ENCODE results near the gene RAB24. TPM values are rescaled to one million over a fixed set of nuclear protein-coding genes. Genes with fewer than 3 reads are reported as not detected.

Gene RAB24
- total RNA-seq, 1 donor from 2014 or later, result 15.9 TPM

DNA sequence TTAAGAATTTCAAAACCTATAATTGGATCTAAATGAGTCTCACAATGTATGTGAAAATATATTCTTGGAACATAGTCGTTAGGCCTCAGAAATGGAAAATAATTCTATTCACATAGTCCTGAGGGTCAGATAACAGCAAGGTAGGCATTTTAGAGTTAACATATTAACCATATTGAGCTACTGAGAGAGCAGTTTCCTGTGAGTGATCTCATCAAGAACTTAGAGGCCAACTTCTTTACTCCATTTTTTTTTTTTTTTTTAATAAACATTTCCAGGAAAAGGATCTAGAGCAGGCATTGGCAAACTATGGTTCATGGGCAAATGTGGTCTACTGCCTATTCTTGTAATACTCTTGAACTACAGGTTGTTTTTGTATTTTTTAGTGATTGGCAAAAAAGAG, 26.6 kb downstream of the RAB24 start:
- TF ChIP-seq, protein P1, sequence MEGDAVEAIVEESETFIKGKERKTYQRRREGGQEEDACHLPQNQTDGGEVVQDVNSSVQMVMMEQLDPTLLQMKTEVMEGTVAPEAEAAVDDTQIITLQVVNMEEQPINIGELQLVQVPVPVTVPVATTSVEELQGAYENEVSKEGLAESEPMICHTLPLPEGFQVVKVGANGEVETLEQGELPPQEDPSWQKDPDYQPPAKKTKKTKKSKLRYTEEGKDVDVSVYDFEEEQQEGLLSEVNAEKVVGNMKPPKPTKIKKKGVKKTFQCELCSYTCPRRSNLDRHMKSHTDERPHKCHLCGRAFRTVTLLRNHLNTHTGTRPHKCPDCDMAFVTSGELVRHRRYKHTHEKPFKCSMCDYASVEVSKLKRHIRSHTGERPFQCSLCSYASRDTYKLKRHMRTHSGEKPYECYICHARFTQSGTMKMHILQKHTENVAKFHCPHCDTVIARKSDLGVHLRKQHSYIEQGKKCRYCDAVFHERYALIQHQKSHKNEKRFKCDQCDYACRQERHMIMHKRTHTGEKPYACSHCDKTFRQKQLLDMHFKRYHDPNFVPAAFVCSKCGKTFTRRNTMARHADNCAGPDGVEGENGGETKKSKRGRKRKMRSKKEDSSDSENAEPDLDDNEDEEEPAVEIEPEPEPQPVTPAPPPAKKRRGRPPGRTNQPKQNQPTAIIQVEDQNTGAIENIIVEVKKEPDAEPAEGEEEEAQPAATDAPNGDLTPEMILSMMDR (IDR thresholded peaks at IDR 0.05; ENCODE audit: unreplicated experiment), result no peak
- no peak for DNase-seq (ENCODE audit: low spot score)
- peaks cover 6% of the 10 kb centered on the region for H3K27me3 Mint-ChIP-seq (ENCODE audit: unreplicated experiment)
- H3K27ac Mint-ChIP-seq (ENCODE audit: unreplicated experiment), result no peak overlapping the region
- H3K4me3 Mint-ChIP-seq (ENCODE audit: unreplicated experiment), result no peak overlapping the region
- H3K9me3 Mint-ChIP-seq (ENCODE audit: unreplicated experiment), result no peaks in the 10 kb centered on the region
- peaks cover 36% of the 10 kb centered on the region for H3K36me3 Mint-ChIP-seq (ENCODE audit: low read depth, unreplicated experiment)
- no peaks in the 10 kb centered on the region for H3K4me1 Mint-ChIP-seq (ENCODE audit: unreplicated experiment)

DNA sequence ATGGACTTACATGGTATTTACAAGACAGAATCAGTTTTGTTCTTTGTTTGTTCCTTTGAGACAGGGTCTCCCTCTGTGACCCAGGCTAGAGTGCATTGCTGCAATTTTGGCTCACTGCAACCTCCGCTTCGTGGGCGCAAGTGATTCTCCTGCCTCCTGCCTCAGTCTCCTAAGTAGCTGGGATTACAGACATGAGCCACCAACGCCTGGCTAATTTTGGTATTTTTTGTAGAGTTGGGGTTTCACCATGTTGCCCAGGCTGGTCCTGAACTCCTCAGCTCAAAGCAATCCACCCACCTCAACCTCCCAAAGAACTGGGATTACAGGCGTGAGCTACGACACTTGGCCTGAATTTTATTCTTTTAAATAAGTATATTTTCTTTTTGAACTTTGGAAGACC, 27.6 kb downstream of the RAB24 start:
- peaks cover 6% of the 10 kb centered on the region for H3K27me3 Mint-ChIP-seq (ENCODE audit: unreplicated experiment)

DNA sequence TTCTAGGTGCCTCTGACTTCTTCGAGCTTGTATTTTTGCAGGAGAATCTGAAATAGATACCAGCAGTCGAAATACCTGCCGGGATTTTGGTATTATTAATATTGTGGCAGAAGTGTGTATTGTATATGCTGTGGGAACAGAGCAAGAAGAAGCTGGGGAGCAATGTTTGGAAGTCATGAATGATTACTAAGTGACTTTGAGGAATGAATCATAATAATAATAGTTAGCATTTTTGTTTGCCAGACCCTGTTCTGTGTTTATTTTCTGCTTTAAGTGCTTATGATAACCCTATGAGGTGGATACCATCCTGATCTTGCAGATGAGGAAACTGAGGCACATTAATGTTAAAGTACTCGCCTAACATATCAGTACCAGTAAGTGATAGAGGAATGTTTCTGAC, 32.4 kb downstream of the RAB24 start:
- TF ChIP-seq, protein P1 (IDR thresholded peaks at IDR 0.05; ENCODE audit: unreplicated experiment), result no peak
- peaks cover 6% of the 10 kb centered on the region for H3K27me3 Mint-ChIP-seq (ENCODE audit: unreplicated experiment)
- no peak overlapping the region for H3K4me3 Mint-ChIP-seq (ENCODE audit: unreplicated experiment)
- no peaks in the 10 kb centered on the region for H3K4me1 Mint-ChIP-seq (ENCODE audit: unreplicated experiment)
- H3K27ac Mint-ChIP-seq (ENCODE audit: unreplicated experiment), result no peak overlapping the region
- no peak for DNase-seq (ENCODE audit: low spot score)
- no peaks in the 10 kb centered on the region for H3K9me3 Mint-ChIP-seq (ENCODE audit: unreplicated experiment)
- peaks cover 38% of the 10 kb centered on the region for H3K36me3 Mint-ChIP-seq (ENCODE audit: low read depth, unreplicated experiment)

More for the DNA sequence above, 27.6 kb downstream of the RAB24 start:
- Mint-ChIP-seq H3K4me3 (ENCODE audit: unreplicated experiment) (no peak overlapping the region), H3K4me1 (ENCODE audit: unreplicated experiment) (no peaks in the 10 kb centered on the region), H3K27ac (ENCODE audit: unreplicated experiment) (no peak overlapping the region), H3K36me3 (ENCODE audit: low read depth, unreplicated experiment) (peaks cover 32% of the 10 kb centered on the region), H3K9me3 (ENCODE audit: unreplicated experiment) (no peaks in the 10 kb centered on the region)
- no peak for DNase-seq (ENCODE audit: low spot score)
- TF ChIP-seq, protein P1 (IDR thresholded peaks at IDR 0.05; ENCODE audit: unreplicated experiment), result no peak

DNA sequence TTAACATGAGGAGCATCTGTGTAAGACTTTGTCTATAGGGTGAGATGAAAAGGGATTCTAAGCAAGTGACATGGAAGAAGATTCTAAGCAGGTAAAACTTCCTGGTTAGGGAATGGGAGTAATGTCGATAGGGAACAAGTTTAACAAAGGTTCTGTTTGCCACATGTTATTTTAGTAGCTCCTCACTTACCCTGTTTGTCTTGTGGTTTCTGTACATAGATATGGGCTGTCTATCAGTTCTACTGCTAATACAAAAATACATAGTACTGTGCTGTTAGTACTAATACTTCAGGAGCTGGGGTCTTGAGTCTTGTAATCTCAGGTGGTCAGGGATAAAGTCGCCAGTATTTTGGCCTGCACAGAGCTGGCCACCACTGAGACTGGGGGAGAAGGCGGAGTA, 32.9 kb downstream of the RAB24 start:
- Mint-ChIP-seq H3K4me1 (ENCODE audit: unreplicated experiment) (no peaks in the 10 kb centered on the region), H3K27me3 (ENCODE audit: unreplicated experiment) (peaks cover 6% of the 10 kb centered on the region), H3K4me3 (ENCODE audit: unreplicated experiment) (no peak overlapping the region), H3K27ac (ENCODE audit: unreplicated experiment) (no peak overlapping the region), H3K9me3 (ENCODE audit: unreplicated experiment) (no peaks in the 10 kb centered on the region), H3K36me3 (ENCODE audit: low read depth, unreplicated experiment) (peaks cover 43% of the 10 kb centered on the region)
- TF ChIP-seq, protein P1 (IDR thresholded peaks at IDR 0.05; ENCODE audit: unreplicated experiment), result no peak
- no peak for DNase-seq (ENCODE audit: low spot score)

DNA sequence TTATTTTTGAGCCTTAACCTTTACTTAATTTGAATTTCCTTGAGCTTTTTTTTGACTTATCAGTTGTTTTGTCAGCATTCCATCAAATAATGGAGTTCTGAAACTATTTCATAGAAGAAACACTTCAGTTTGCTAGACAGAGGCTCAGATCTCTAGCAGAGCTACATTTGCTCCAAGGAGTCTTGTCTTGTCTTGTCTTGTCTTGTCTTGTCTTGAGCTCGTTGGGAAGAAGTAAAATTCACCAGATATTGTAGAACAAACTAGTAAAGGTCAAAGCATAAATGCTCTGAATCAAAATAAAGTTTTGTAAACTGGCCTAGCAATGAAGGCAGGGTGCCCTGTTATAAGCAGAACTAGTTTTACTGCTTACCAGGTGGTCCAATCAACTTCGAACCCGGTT, 33.5 kb downstream of the RAB24 start:
- Mint-ChIP-seq H3K27ac (ENCODE audit: unreplicated experiment) (no peak overlapping the region), H3K9me3 (ENCODE audit: unreplicated experiment) (no peaks in the 10 kb centered on the region), H3K27me3 (ENCODE audit: unreplicated experiment) (peaks cover 5% of the 10 kb centered on the region), H3K4me1 (ENCODE audit: unreplicated experiment) (no peaks in the 10 kb centered on the region), H3K36me3 (ENCODE audit: low read depth, unreplicated experiment) (peaks cover 43% of the 10 kb centered on the region), H3K4me3 (ENCODE audit: unreplicated experiment) (no peak overlapping the region)
- no peak for DNase-seq (ENCODE audit: low spot score)
- TF ChIP-seq, protein P1 (IDR thresholded peaks at IDR 0.05; ENCODE audit: unreplicated experiment), result no peak
